Tibial nerve (tissue), 4 donors: ENCODE results near the gene TBC1D24.
"Not testable (repeated sequence)": the region's sequence is repeated elsewhere in the genome, so short reads cannot be mapped to it uniquely, and the experiment has no call there.

Experiments used
- CTCF ChIP-seq, 5 experiments: fragments of 200-600 bp in 3 of 5; fragments of 450-650 bp in 2 of 5; sonication (generic) in 3 of 5; IDR thresholded peaks; one replicate each; pipeline ENCODE4 v1.5.1; 2016 to 2019; ENCODE audit warnings: antibody characterized with exemption in 5 of 5, mild to moderate bottlenecking in 3 of 5, moderate library complexity in 2 of 5
- EP300 ChIP-seq, 2 donors: sonication (generic); formaldehyde crosslinking; IDR thresholded peaks; one replicate each; pipeline ENCODE4 v1.6.1; 2017; ENCODE audit warnings: antibody characterized with exemption in 2 of 2, mild to moderate bottlenecking in 1 of 2
- POLR2A ChIP-seq, 2 donors: fragments of 450-650 bp; IDR thresholded peaks; one replicate each; pipeline ENCODE4 v1.6.1; 2017; ENCODE audit warnings: antibody characterized with exemption in 2 of 2, mild to moderate bottlenecking in 2 of 2, moderate library complexity in 2 of 2

GRCh38 chr16:2534335-2534734, 59.4 kb downstream of the TBC1D24 start:
- not testable (repeated sequence) for TF ChIP-seq CTCF, EP300, POLR2A (IDR thresholded peaks at IDR 0.05)
